Retinal pigment epithelial cell (primary cell): Measurements from ENCODE around the gene SYT6.
A peak's percentile ranks its signal among the peaks of the same experiment; 100 is the strongest.

ENCODE experiments used
- DNase-seq: peaks from one replicate; pipeline ENCODE4 v3.0.0-alpha.2; 2010; ENCODE audit warnings: low read depth
- H3K4me3 ChIP-seq: 2 replicates; pipeline ENCODE4 v1.5.1; 2011; ENCODE audit warnings: mild to moderate bottlenecking, low read length, control low read depth, moderate library complexity
- CTCF ChIP-seq: conservative IDR thresholded peaks from 2 replicates; pipeline ENCODE4 v1.5.1; 2011; ENCODE audit warnings: low read depth, low read length, control low read depth, inconsistent platforms

SYT6 gene

GRCh38 chr1:114154963-114155322, 1.3 kb upstream of the SYT6 start:
- DNase-seq: peak; percentile 2

GRCh38 chr1:114154146-114154962, 685 bp upstream of the SYT6 start:
- no peak for DNase-seq
- H3K4me3 ChIP-seq: no peak overlapping the region
- no peak for TF ChIP-seq CTCF

More at GRCh38 chr1:114154963-114155322, 1.3 kb upstream of the SYT6 start:
- no peak overlapping the region for H3K4me3 ChIP-seq
- no peak for TF ChIP-seq CTCF

- peak; percentile 1 for DNase-seq
- no peak for TF ChIP-seq CTCF
- no peak overlapping the region for H3K4me3 ChIP-seq
Observed at GRCh38 chr1:114152508-114153260, 985 bp downstream of the SYT6 start.

- TF ChIP-seq CTCF: no peak
- H3K4me3 ChIP-seq: no peak overlapping the region
- DNase-seq: no peak
Observed at GRCh38 chr1:114152089-114152507, 1.6 kb downstream of the SYT6 start.

- no peak for TF ChIP-seq CTCF
- DNase-seq: no peak
- H3K4me3 ChIP-seq: no peak overlapping the region
Observed at GRCh38 chr1:114150016-114150415, 3.7 kb downstream of the SYT6 start.

GRCh38 chr1:114149211-114149610, 4.5 kb downstream of the SYT6 start:
- TF ChIP-seq CTCF: no peak
- DNase-seq: no peak
- H3K4me3 ChIP-seq: no peak overlapping the region
